Measurements from ENCODE around the gene SLC9A3. TPM values are rescaled to one million over a fixed set of nuclear protein-coding genes. Genes with fewer than 3 reads are reported as not detected.

SLC9A3 gene
- total and polyA plus RNA-seq, 2 of the 13 experiments (the other 11 are each of a cell fraction or from before 2014, with no cell fraction given) = 1.5 to 1.8 TPM

DNA sequence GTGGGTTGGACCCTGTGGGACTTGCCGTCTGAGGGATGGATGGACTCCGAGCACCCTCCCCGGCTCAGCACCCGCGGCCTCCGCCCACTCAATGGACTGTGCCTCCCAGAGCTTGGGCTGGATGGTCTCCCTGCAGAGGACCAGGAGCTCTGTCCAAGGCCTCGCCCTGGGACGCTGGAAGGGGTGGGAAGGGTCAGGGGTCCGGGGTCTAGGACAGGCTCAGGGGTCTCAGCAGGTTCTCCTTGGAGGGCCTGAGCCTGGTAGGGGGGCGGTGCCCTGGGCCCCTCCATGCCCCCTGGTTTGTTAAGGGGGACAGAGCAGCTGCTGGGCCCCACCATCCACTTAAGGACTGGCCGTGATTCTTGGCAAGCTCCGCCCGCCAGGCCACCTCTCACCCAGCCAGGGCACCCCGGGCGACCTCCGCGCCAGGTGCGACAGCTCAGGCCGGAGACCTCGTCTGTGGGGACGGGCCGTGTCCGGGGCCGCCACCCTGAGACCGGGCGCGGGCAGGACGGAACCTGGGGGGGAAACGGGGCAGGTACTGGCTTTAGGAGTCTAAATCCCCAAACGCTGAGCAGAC is 52.1 kb downstream of the SLC9A3 start (continued):
- TF ChIP-seq, protein P1, sequence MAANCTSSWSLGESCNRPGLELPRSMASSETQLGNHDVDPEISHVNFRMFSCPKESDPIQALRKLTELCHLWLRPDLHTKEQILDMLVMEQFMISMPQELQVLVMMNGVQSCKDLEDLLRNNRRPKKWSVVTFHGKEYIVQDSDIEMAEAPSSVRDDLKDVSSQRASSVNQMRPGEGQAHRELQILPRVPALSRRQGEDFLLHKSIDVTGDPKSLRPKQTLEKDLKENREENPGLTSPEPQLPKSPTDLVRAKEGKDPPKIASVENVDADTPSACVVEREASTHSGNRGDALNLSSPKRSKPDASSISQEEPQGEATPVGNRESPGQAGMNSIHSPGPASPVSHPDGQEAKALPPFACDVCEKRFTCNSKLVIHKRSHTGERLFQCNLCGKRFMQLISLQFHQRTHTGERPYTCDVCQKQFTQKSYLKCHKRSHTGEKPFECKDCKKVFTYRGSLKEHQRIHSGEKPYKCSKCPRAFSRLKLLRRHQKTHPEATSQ (CRISPR knock-in tag; IDR thresholded peaks at IDR 0.05; ENCODE audit: borderline replicate concordance) = no peak
- no peak for TF ChIP-seq NFATC3 (CRISPR knock-in tag; IDR thresholded peaks at IDR 0.05)
- TF ChIP-seq, protein P2, sequence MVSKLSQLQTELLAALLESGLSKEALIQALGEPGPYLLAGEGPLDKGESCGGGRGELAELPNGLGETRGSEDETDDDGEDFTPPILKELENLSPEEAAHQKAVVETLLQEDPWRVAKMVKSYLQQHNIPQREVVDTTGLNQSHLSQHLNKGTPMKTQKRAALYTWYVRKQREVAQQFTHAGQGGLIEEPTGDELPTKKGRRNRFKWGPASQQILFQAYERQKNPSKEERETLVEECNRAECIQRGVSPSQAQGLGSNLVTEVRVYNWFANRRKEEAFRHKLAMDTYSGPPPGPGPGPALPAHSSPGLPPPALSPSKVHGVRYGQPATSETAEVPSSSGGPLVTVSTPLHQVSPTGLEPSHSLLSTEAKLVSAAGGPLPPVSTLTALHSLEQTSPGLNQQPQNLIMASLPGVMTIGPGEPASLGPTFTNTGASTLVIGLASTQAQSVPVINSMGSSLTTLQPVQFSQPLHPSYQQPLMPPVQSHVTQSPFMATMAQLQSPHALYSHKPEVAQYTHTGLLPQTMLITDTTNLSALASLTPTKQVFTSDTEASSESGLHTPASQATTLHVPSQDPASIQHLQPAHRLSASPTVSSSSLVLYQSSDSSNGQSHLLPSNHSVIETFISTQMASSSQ (IDR thresholded peaks at IDR 0.05; ENCODE audit: low read depth) = no peak
- TF ChIP-seq, protein P2 (CRISPR knock-in tag; IDR thresholded peaks at IDR 0.05; ENCODE audit: borderline replicate concordance) = 0 out of 2 replicates have a peak, but pooled peaks have one; percentile 11
- TF ChIP-seq SMYD3 (CRISPR knock-in tag; IDR thresholded peaks at IDR 0.05) = no peak
- TF ChIP-seq, protein P3, sequence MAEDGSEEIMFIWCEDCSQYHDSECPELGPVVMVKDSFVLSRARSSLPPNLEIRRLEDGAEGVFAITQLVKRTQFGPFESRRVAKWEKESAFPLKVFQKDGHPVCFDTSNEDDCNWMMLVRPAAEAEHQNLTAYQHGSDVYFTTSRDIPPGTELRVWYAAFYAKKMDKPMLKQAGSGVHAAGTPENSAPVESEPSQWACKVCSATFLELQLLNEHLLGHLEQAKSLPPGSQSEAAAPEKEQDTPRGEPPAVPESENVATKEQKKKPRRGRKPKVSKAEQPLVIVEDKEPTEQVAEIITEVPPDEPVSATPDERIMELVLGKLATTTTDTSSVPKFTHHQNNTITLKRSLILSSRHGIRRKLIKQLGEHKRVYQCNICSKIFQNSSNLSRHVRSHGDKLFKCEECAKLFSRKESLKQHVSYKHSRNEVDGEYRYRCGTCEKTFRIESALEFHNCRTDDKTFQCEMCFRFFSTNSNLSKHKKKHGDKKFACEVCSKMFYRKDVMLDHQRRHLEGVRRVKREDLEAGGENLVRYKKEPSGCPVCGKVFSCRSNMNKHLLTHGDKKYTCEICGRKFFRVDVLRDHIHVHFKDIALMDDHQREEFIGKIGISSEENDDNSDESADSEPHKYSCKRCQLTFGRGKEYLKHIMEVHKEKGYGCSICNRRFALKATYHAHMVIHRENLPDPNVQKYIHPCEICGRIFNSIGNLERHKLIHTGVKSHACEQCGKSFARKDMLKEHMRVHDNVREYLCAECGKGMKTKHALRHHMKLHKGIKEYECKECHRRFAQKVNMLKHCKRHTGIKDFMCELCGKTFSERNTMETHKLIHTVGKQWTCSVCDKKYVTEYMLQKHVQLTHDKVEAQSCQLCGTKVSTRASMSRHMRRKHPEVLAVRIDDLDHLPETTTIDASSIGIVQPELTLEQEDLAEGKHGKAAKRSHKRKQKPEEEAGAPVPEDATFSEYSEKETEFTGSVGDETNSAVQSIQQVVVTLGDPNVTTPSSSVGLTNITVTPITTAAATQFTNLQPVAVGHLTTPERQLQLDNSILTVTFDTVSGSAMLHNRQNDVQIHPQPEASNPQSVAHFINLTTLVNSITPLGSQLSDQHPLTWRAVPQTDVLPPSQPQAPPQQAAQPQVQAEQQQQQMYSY (CRISPR knock-in tag; IDR thresholded peaks at IDR 0.05) = no peak
- TF ChIP-seq, protein P4, sequence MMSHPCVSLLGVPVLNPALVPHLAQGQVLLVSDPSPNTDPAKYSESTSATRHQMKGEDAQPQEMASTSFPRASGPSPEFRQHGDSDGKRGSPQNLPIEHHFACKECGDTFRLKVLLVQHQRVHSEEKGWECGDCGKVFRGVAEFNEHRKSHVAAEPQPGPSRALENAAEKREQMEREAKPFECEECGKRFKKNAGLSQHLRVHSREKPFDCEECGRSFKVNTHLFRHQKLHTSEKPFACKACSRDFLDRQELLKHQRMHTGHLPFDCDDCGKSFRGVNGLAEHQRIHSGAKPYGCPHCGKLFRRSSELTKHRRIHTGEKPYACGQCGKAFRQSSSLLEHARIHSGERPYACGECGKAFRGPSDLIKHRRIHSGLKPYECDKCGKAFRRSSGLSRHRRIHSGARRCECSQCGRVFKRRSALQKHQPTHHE (CRISPR knock-in tag; IDR thresholded peaks at IDR 0.05; ENCODE audit: borderline replicate concordance) = peak; percentile 19; the same call in 1 of the 2 replicates
- no peak for TF ChIP-seq FOXA3 (CRISPR knock-in tag; IDR thresholded peaks at IDR 0.05)
- TF ChIP-seq, protein P5, sequence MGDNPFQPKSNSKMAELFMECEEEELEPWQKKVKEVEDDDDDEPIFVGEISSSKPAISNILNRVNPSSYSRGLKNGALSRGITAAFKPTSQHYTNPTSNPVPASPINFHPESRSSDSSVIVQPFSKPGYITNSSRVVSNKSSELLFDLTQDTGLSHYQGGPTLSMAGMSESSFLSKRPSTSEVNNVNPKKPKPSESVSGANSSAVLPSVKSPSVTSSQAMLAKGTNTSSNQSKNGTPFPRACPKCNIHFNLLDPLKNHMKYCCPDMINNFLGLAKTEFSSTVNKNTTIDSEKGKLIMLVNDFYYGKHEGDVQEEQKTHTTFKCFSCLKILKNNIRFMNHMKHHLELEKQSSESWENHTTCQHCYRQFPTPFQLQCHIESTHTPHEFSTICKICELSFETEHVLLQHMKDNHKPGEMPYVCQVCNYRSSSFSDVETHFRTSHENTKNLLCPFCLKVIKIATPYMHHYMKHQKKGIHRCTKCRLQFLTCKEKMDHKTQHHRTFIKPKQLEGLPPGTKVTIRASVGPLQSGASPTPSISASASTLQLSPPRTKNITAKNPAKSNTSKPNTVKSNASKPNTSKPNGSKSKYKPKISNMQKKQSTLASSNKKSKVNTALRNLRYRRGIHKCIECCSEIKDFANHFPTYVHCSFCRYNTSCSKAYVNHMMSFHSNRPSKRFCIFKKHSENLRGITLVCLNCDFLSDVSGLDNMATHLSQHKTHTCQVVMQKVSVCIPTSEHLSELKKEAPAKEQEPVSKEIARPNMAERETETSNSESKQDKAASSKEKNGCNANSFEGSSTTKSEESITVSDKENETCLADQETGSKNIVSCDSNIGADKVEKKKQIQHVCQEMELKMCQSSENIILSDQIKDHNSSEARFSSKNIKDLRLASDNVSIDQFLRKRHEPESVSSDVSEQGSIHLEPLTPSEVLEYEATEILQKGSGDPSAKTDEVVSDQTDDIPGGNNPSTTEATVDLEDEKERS (CRISPR knock-in tag; IDR thresholded peaks at IDR 0.05) = 0 out of 2 replicates have a peak, but pooled peaks have one; percentile 24
- 0 out of 2 replicates have a peak, but pooled peaks have one; percentile 11 for TF ChIP-seq POLR2G (IDR thresholded peaks at IDR 0.05; ENCODE audit: low read depth, low read length)

Measured in HepG2 (cell line).